Measurements from ENCODE around the gene ZNF496. TPM values are rescaled to one million over a fixed set of nuclear protein-coding genes. Genes with fewer than 3 reads are reported as not detected.
"Not testable (repeated sequence)": the region's sequence is repeated elsewhere in the genome, so short reads cannot be mapped to it uniquely, and the experiment has no call there.

Gene ZNF496
- total RNA-seq, 1 experiment from 2014 or later: 21.4 TPM

DNA sequence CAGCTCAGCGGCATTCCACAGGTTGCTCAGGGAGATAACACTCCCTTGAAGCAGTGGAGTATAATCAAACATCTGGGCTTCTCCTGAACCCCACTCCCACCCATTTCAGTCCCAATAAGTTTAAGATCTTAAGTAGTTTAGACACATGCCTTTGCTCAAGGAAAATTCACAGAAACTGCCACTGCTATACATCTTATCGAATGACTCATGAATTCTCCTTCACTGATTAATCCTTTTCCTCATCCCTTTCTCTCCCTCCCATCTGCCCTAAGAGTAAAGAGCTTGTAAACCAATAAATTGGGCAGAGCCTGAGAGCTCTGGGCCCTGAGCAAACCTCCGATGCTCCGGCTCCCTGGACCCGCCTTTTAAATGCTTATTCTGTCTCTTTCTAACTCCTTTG is 65.6 kb downstream of the ZNF496 start:
- POLR2A ChIA-PET: no interaction called here
- TF ChIP-seq, protein P1, sequence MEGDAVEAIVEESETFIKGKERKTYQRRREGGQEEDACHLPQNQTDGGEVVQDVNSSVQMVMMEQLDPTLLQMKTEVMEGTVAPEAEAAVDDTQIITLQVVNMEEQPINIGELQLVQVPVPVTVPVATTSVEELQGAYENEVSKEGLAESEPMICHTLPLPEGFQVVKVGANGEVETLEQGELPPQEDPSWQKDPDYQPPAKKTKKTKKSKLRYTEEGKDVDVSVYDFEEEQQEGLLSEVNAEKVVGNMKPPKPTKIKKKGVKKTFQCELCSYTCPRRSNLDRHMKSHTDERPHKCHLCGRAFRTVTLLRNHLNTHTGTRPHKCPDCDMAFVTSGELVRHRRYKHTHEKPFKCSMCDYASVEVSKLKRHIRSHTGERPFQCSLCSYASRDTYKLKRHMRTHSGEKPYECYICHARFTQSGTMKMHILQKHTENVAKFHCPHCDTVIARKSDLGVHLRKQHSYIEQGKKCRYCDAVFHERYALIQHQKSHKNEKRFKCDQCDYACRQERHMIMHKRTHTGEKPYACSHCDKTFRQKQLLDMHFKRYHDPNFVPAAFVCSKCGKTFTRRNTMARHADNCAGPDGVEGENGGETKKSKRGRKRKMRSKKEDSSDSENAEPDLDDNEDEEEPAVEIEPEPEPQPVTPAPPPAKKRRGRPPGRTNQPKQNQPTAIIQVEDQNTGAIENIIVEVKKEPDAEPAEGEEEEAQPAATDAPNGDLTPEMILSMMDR (IDR thresholded peaks at IDR 0.05): no peak
- TF ChIP-seq, protein P2, sequence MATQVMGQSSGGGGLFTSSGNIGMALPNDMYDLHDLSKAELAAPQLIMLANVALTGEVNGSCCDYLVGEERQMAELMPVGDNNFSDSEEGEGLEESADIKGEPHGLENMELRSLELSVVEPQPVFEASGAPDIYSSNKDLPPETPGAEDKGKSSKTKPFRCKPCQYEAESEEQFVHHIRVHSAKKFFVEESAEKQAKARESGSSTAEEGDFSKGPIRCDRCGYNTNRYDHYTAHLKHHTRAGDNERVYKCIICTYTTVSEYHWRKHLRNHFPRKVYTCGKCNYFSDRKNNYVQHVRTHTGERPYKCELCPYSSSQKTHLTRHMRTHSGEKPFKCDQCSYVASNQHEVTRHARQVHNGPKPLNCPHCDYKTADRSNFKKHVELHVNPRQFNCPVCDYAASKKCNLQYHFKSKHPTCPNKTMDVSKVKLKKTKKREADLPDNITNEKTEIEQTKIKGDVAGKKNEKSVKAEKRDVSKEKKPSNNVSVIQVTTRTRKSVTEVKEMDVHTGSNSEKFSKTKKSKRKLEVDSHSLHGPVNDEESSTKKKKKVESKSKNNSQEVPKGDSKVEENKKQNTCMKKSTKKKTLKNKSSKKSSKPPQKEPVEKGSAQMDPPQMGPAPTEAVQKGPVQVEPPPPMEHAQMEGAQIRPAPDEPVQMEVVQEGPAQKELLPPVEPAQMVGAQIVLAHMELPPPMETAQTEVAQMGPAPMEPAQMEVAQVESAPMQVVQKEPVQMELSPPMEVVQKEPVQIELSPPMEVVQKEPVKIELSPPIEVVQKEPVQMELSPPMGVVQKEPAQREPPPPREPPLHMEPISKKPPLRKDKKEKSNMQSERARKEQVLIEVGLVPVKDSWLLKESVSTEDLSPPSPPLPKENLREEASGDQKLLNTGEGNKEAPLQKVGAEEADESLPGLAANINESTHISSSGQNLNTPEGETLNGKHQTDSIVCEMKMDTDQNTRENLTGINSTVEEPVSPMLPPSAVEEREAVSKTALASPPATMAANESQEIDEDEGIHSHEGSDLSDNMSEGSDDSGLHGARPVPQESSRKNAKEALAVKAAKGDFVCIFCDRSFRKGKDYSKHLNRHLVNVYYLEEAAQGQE (IDR thresholded peaks at IDR 0.05; ENCODE audit: insufficient read depth in 1 of 2, low read depth in 2 of 2, low read length in 1 of 2): no peak
- intact Hi-C loops (cut with micrococcal nuclease; ENCODE audit: unreplicated experiment): no loop called here

GRCh38 chr1:247255772-247256171 is 75.9 kb downstream of the ZNF496 start, which contains the start of gene VN1R5:
VN1R5 (plus strand) TSS chr1:247256072.
- BruUV-seq (replicated peaks): not testable (repeated sequence)

More for the DNA sequence above, 65.6 kb downstream of the ZNF496 start:
- in situ Hi-C loops (cut with HindIII; ENCODE audit: low pct_unique_long_range_greater_than_20kb, low sequenced_read_pairs): no loop called here
- Histone ChIP-seq H3K27ac (ENCODE audit: low read length) (no peak overlapping the region), H3K4me3 (ENCODE audit: low read depth in 2 of 2, low read length in 2 of 2) (no peak overlapping the region), H3K9me3 (ENCODE audit: control insufficient read depth, insufficient read depth, low read depth, low read length) (no peaks in the 10 kb centered on the region), H3K27me3 (ENCODE audit: control insufficient read depth, insufficient read depth, low read length) (no peaks in the 10 kb centered on the region), H3K36me3 (ENCODE audit: control insufficient read depth, insufficient read depth, low read length) (no peaks in the 10 kb centered on the region), H3K4me1 (ENCODE audit: control insufficient read depth, insufficient read depth, low read length) (no peaks in the 10 kb centered on the region)
- ATAC-seq (no peak), DNase-seq (ENCODE audit: low read depth, low spot score) (no peak)
- BruUV-seq (replicated peaks): no TSS peak
- CTCF ChIA-PET: no interaction called here

DNA sequence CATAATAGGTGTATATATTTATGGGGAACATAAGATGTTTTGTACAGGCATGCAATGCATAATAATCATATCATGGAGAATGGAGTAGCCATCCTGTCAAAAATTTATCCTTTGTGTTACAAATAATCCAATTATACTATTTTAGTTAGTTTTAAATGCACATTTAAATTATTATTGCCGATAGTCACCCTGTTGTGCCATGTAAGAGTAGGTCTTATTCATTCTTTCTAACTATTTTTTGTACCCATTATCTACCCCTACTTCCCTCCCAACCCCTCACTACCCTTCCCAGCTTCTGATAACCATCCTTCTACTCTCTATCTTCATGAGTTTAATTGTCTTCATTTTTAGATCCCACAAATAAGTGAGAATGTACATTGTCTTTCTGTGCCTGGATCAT is 84.1 kb downstream of the ZNF496 start:
- in situ Hi-C loops (cut with HindIII; ENCODE audit: low pct_unique_long_range_greater_than_20kb, low sequenced_read_pairs): no loop called here
- POLR2A ChIA-PET: interaction anchor here (0.7 kb wide), 1 partner anchor 101 kb away, joined by 3 read pairs; no protein-coding TSS in a partner anchor
- no TSS peak for BruUV-seq (replicated peaks)

More at GRCh38 chr1:247255772-247256171, 75.9 kb downstream of the ZNF496 start, which contains the start of gene VN1R5:
- ATAC-seq; intact Hi-C loops (cut with micrococcal nuclease; ENCODE audit: unreplicated experiment); H3K27me3 ChIP-seq (ENCODE audit: control insufficient read depth, insufficient read depth, low read length); POLR2A ChIA-PET; H3K27ac ChIP-seq (ENCODE audit: low read length); in situ Hi-C loops (cut with HindIII; ENCODE audit: low pct_unique_long_range_greater_than_20kb, low sequenced_read_pairs); H3K4me1 ChIP-seq (ENCODE audit: control insufficient read depth, insufficient read depth, low read length); H3K4me3 ChIP-seq (ENCODE audit: low read depth in 2 of 2, low read length in 2 of 2); H3K9me3 ChIP-seq (ENCODE audit: control insufficient read depth, insufficient read depth, low read depth, low read length); H3K36me3 ChIP-seq (ENCODE audit: control insufficient read depth, insufficient read depth, low read length); DNase-seq (ENCODE audit: low read depth, low spot score); CTCF ChIA-PET: not testable (repeated sequence)

More for the DNA sequence above, 84.1 kb downstream of the ZNF496 start:
- no peaks in the 10 kb centered on the region for H3K4me1 ChIP-seq (ENCODE audit: control insufficient read depth, insufficient read depth, low read length)
- H3K27ac ChIP-seq (ENCODE audit: low read length): no peak overlapping the region
- CTCF ChIA-PET: no interaction called here
- H3K36me3 ChIP-seq (ENCODE audit: control insufficient read depth, insufficient read depth, low read length): no peaks in the 10 kb centered on the region
- DNase-seq (ENCODE audit: low read depth, low spot score): no peak
- TF ChIP-seq, protein P2 (IDR thresholded peaks at IDR 0.05; ENCODE audit: insufficient read depth in 1 of 2, low read depth in 2 of 2, low read length in 1 of 2): no peak
- no peak for TF ChIP-seq SIN3A (IDR thresholded peaks at IDR 0.05; ENCODE audit: borderline replicate concordance, insufficient read depth, low read depth, low read length)
- TF ChIP-seq POLR2AphosphoS5 (IDR thresholded peaks at IDR 0.05; ENCODE audit: low read depth, low read length): no peak
- no peak for TF ChIP-seq TCF7L2 (IDR thresholded peaks at IDR 0.05; ENCODE audit: low read depth, low read length)
- TF ChIP-seq, protein P1 (IDR thresholded peaks at IDR 0.05): no peak
- no peaks in the 10 kb centered on the region for H3K27me3 ChIP-seq (ENCODE audit: control insufficient read depth, insufficient read depth, low read length)
- no peak for ATAC-seq
- no peaks in the 10 kb centered on the region for H3K9me3 ChIP-seq (ENCODE audit: control insufficient read depth, insufficient read depth, low read depth, low read length)
- H3K4me3 ChIP-seq (ENCODE audit: low read depth in 2 of 2, low read length in 2 of 2): no peak overlapping the region
- intact Hi-C loops (cut with micrococcal nuclease; ENCODE audit: unreplicated experiment): no loop called here
